ENCODE data around the gene PSG6.
A peak's percentile ranks its signal among the peaks of the same experiment; 100 is the strongest.
"Not testable (repeated sequence)": the region's sequence is repeated elsewhere in the genome, so short reads cannot be mapped to it uniquely, and the experiment has no call there.

The PSG6 gene

DNA sequence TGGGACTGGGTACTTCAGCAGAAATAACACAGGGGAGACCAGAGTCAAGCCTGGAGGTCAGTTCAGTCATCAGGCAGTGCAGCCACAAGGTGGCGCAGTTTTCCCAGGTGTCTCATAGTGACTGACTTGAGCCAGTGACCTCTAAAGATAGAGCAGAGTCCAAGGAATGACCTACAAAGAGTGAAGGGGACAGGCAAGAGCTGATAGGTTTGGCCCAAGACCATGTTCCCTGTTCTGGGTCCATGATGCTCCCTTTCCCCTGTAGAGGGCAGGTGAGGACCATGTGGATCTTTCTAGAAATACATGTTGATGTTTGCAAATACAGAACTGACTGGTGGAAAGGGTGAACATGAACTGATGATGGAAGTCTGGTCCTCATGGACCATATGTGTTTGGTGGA, 12.5 kb upstream of the PSG6 start:
- TF ChIP-seq, protein P1, sequence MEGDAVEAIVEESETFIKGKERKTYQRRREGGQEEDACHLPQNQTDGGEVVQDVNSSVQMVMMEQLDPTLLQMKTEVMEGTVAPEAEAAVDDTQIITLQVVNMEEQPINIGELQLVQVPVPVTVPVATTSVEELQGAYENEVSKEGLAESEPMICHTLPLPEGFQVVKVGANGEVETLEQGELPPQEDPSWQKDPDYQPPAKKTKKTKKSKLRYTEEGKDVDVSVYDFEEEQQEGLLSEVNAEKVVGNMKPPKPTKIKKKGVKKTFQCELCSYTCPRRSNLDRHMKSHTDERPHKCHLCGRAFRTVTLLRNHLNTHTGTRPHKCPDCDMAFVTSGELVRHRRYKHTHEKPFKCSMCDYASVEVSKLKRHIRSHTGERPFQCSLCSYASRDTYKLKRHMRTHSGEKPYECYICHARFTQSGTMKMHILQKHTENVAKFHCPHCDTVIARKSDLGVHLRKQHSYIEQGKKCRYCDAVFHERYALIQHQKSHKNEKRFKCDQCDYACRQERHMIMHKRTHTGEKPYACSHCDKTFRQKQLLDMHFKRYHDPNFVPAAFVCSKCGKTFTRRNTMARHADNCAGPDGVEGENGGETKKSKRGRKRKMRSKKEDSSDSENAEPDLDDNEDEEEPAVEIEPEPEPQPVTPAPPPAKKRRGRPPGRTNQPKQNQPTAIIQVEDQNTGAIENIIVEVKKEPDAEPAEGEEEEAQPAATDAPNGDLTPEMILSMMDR (conservative IDR thresholded peaks at IDR 0.05; ENCODE audit: low read length), result peak; percentile 64
- not testable (repeated sequence) for H3K4me3 ChIP-seq (ENCODE audit: low read length)
- DNase-seq (ENCODE audit: low read depth), result peak; percentile 65

DNA sequence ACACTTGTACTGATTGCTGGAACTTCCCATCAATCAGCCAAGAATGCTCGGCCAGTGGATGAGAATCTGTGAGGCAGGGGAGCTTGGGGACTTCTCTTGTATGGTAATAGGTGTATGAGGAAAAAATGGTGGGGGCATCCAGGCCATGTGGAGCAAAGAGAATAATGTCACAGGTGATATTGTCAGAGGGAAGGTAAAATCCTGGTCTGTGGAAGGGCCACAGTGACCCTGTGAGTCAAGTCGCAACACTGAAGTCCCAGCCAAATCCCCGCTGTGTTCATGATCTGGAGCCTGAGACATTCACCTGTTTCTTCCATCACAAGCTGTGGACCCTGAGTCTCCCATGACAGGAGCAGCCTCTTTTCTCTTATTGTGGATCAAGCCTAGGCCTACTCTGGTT, 11.2 kb upstream of the PSG6 start:
- TF ChIP-seq, protein P1 (conservative IDR thresholded peaks at IDR 0.05; ENCODE audit: low read length), result no peak
- H3K4me3 ChIP-seq (ENCODE audit: low read length), result no peak overlapping the region
- no peak for DNase-seq (ENCODE audit: low read depth)

DNA sequence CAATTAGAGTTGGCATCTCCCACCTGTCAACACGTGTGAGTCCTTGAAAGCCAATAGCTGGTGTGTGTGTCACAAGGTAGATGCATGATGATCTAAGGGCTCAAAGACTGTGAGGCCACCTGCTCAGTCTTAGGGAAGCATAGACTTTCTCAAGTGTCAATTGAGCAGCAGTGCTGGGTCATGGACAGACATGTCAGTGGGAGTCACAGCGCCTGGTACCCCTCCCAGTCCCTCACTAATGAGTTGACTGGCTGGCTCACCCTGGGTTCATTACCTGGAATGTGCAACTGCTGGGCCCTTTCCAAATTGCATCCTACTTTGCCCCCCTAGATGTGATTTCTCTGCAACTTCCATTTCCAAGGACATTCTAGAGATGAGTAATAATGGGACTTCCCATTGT, 9.1 kb upstream of the PSG6 start:
- TF ChIP-seq, protein P1 (conservative IDR thresholded peaks at IDR 0.05; ENCODE audit: low read length), result no peak
- DNase-seq (ENCODE audit: low read depth), result no peak
- H3K4me3 ChIP-seq (ENCODE audit: low read length), result no peak overlapping the region

DNA sequence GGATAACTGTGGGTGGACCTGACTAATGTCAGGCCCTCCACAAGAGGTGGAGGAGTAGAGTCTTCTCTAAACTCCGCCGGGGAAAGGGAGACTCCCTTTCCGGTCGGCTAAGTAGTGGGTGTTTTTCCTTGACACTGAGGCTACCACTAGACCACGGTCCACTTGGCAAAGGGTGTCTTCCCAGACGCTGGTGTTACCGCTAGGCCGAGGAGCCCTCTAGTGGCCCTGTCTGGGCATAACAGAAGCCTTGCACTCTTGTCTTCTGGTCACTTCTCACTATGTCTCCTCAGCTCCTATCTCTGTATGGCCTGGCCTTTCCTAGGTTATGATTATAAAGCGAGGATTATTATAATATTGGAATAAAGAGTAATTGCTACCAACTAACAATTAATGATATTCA, 5.4 kb upstream of the PSG6 start:
- not testable (repeated sequence) for H3K4me3 ChIP-seq (ENCODE audit: low read length)
- TF ChIP-seq, protein P1 (conservative IDR thresholded peaks at IDR 0.05; ENCODE audit: low read length), result peak; percentile 81
- peak; percentile 75 for DNase-seq (ENCODE audit: low read depth)

DNA sequence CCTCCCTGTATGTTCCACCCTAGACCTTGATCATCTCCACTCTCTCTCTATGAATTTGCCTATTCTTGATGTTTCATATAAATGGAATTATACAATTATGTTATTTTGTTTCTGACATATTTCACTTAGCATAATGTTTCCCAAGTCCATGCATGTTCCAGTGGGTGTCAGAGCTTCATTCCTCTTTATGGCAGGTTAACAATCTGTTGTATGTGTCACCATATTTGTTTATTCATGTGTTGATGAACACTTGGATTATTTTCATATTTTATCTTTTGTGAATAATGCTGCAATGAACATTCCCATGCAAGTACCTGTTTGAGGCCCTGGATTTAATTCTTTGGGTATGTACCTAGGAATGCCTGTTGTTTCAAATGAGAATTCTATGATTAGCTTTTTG, 3.3 kb upstream of the PSG6 start:
- not testable (repeated sequence) for H3K4me3 ChIP-seq (ENCODE audit: low read length)

DNA sequence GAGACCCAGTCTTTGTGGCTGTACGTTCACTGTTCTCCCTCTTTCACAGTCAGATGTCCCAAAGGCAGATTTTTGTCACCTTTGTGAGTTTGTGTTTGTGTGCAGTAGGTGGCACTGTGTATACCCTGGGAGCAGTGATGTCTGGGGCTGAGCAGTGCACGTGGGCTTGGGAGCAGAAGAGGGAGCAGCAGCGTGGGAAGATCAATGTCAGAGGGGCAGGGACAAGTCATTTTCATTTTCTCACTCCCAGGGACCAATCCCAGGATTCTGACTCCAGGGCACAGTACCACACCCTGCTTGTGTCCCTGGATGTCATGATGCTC, 2.0 kb upstream of the PSG6 start:
- TF ChIP-seq, protein P1 (conservative IDR thresholded peaks at IDR 0.05; ENCODE audit: low read length), result no peak
- DNase-seq (ENCODE audit: low read depth), result no peak
- no peak overlapping the region for H3K4me3 ChIP-seq (ENCODE audit: low read length)

More for the DNA sequence above, 3.3 kb upstream of the PSG6 start:
- not testable (repeated sequence) for DNase-seq (ENCODE audit: low read depth)

DNA sequence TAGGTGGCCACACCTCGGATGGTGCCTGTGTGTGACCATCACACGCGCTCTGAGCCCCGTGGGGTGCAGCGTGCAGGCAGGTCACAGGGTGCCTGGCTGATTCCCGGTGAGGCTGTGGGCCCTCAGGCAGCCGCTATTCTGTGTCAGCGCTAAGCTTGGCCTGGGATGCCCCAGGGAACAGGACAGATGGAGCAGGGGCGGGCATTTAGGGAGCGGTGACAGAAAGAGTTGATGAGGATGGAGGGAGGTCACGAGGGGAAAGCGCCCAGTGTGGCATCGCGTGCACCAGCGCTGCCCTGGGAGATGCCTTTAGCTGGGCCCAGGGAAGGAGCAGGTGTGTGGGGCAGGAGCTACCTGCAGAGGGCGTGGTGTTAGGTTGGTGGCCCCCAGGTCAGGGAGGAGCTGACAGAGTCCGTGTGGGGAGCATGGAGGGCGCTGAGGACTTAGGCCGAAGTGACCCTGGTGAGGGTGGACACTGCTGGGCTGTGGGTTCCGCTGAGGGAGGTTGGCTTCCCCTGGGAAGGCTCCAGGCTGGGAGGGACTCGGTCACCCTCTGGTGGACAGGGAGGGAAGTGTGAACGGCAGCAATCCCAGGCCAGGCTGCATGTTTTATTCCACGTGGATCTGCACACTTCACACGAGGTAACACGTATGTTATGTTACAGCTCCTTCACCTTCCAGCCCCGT, 1.5 kb upstream of the PSG6 start:
- TF ChIP-seq, protein P1 (conservative IDR thresholded peaks at IDR 0.05; ENCODE audit: low read length), result peak; percentile 44
- not testable (repeated sequence) for DNase-seq (ENCODE audit: low read depth); H3K4me3 ChIP-seq (ENCODE audit: low read length)

DNA sequence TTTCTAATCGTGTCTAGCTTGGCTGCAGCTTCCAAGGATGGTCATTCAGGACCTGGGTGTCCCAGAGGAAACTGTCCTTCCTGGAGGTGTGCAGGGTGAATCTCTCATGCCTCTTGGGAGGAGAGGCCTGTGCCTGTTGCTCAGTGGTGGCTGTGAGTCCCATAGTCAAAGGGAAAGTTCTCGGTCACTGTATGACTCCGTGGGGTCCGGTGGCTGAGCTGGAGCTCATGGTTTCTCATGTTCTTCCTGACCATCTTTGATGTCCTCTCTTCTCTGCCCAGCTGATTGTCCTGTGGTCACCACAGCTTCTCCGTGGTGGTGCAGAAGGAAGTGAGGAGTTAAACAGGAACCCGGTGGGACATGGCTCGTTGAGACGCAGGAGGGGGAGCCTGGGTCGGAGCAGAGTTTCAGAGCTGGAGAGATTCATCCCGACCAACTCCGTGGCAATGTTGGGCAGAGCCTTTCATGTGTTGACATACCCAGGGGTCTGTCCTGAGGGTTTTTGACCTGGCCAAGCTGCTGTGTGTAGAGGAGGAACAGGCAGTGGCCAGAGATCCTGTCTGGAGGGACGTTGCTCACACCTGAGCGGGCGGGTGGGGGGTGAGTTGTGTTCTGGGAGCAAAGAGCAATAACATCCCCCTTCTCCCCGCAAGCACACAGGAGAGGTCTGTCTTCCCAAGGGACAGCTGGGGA, 829 bp upstream of the PSG6 start:
- not testable (repeated sequence) for DNase-seq (ENCODE audit: low read depth); H3K4me3 ChIP-seq (ENCODE audit: low read length)

DNA sequence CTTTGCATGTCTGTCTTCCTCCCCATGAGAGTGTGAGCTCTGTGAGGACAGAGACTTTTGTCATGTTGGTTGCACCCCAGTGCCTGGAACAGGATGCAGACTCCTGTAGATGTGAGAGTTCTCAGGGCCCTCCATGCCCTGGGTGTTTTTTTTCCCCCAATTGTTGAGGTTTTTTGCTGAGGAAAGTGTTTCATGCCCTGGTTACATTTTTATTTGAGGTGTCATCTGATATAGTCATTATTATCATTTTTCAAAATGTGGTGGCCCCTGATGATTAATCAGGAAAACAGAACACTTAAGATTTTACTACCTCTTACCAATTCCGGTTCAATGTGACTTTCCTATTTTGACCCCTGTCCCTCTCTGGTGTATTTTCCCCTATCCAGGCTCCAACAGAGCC, 763 bp downstream of the PSG6 start:
- DNase-seq (ENCODE audit: low read depth); H3K4me3 ChIP-seq (ENCODE audit: low read length): not testable (repeated sequence)

DNA sequence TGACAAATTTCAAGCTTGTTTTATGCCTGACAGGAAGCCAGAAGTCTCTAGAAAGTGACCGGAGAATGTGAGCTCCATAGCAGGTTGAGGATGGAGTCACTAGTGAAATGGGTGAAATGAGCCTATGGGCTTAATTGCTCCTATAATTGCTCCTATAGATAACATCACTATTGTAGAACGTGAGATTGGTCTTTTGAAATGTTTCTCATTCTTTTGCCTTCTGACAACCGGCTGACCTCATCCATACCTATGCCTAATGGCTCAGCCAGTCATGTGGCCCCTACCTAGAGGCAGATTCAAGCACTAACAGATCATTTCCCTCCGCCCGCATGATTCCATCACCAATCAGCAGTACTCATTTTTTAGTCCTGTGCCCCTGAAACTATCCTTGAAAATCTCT, 4.2 kb downstream of the PSG6 start:
- not testable (repeated sequence) for H3K4me3 ChIP-seq (ENCODE audit: low read length); DNase-seq (ENCODE audit: low read depth)

DNA sequence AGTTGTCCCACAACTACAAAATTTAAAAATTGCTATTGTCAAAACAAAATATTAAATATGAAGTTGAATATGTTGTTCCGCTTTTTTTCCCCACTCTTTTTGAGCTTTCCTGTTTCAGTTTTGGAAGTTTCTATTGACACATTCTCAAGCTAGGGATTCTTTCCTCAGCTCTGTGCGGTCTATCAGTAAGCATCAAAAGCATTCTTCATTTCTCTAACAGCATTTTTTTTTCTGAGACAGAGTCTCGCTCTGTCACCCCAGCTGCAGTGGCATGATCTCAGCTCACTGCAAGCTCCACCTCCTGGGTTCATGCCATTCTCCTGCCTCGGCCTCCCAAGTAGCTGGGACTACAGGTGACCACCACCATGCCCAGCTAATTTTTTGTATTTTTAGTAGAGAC, 4.8 kb downstream of the PSG6 start:
- H3K4me3 ChIP-seq (ENCODE audit: low read length); DNase-seq (ENCODE audit: low read depth): not testable (repeated sequence)

DNA sequence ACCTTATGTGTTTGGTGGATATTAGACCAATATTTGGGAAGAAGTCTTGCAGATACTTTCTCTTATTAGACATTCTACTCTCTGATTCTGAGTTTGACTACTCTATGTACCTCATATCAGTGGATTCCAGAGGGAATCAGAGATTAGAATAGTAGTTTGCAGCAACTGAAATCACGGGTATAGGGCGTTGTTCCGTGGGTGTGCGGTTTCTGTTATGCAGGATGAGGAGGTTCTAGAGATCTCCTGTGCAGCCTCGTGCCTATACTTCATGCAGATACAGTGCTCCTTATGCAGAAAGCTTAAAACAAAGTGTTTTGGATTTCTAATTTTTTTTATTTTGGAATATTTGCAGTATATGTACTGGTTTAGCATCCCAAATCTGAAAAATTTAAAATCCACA, 6.0 kb downstream of the PSG6 start:
- not testable (repeated sequence) for DNase-seq (ENCODE audit: low read depth); H3K4me3 ChIP-seq (ENCODE audit: low read length)

Data from AG10803 (cell line).